ENCODE results near the gene MRPL46. TPM values are rescaled to one million over a fixed set of nuclear protein-coding genes. Genes with fewer than 3 reads are reported as not detected.

The MRPL46 gene
- total and polyA plus RNA-seq, 2 of the 8 experiments (the other 6 are each of a cell fraction or from before 2014, with no cell fraction given): 17.2 to 24.5 TPM

- TF ChIP-seq NRF1 (IDR thresholded peaks at IDR 0.05; ENCODE audit: low read depth, low read length) (no peak), RNF2 (IDR thresholded peaks at IDR 0.05; ENCODE audit: borderline replicate concordance, low read depth, low read length, missing control alignments, poor library complexity, severe bottlenecking) (no peak), JUND (IDR thresholded peaks at IDR 0.05; ENCODE audit: low read length) (no peak), EP300 (IDR thresholded peaks at IDR 0.05; ENCODE audit: borderline replicate concordance in 1 of 2, low read depth in 2 of 2, low read length in 2 of 2) (no peak), SP4 (IDR thresholded peaks at IDR 0.05; ENCODE audit: low read length) (no peak), MAFK (IDR thresholded peaks at IDR 0.05; ENCODE audit: low read depth, low read length) (no peak), ZNF274 (IDR thresholded peaks at IDR 0.05; ENCODE audit: borderline replicate concordance, extremely low read depth, low read length) (no peak), ATF3 (IDR thresholded peaks at IDR 0.05; ENCODE audit: insufficient read depth, low read depth, low read length) (no peak)
These were observed 12.0 kb downstream of the MRPL46 start (continued) for GRCh38 chr15:88454867-88455810.

Measured in H1 (cell line).